ENCODE data around the gene ADAMTSL3. TPM values are rescaled to one million over a fixed set of nuclear protein-coding genes. Genes with fewer than 3 reads are reported as not detected.

Gene ADAMTSL3
- total and polyA plus RNA-seq, 11 donors: 1.3 to 13.2 (median 7.3) TPM

DNA sequence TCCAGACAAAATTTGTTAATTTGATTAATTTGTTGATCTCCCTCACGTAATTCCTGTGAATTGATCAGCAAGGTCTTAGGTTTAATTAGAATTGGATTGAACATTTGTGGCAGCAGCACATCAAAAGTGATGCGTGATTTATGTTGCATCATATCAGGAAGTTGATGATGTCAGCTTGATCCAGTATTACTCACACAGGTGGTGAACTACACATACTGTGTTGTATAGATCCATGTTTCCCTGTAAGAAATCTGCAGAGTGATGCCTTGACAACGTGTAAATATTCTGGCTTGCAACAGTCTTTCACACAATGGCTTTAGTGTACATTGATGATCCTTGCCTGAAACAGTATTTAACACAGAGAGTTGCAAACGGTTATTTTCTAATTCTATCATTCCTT lies 200.4 kb downstream of the ADAMTSL3 start:
- ATAC-seq: no peak
- no peak for DNase-seq
- intact Hi-C loops (cut with DNase I): loop anchor here in 2 of 10 donors (5.0 to 10.0 kb wide), 2 partner anchors 107 to 120 kb away; no protein-coding TSS in a partner anchor
- 62 to 81% (median 77%) methylated on average over 4 of the region's 4 CpGs for WGBS, 4 donors
- Histone ChIP-seq H3K27me3 (no peaks in the 10 kb centered on the region), H3K9me3 (no peaks in the 10 kb centered on the region), H3K4me3 (no peak overlapping the region), H3K4me1 (peaks cover 0 to 36% (median 13%) of the 10 kb centered on the region in 12 donors), H3K36me3 (no peaks in the 10 kb centered on the region), H3K27ac (peak overlapping the region in 2 of 12 donors; percentile 5 to 55)
- TF ChIP-seq POLR2A (IDR thresholded peaks at IDR 0.05): no peak
- TF ChIP-seq, protein P1, sequence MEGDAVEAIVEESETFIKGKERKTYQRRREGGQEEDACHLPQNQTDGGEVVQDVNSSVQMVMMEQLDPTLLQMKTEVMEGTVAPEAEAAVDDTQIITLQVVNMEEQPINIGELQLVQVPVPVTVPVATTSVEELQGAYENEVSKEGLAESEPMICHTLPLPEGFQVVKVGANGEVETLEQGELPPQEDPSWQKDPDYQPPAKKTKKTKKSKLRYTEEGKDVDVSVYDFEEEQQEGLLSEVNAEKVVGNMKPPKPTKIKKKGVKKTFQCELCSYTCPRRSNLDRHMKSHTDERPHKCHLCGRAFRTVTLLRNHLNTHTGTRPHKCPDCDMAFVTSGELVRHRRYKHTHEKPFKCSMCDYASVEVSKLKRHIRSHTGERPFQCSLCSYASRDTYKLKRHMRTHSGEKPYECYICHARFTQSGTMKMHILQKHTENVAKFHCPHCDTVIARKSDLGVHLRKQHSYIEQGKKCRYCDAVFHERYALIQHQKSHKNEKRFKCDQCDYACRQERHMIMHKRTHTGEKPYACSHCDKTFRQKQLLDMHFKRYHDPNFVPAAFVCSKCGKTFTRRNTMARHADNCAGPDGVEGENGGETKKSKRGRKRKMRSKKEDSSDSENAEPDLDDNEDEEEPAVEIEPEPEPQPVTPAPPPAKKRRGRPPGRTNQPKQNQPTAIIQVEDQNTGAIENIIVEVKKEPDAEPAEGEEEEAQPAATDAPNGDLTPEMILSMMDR (IDR thresholded peaks at IDR 0.05): no peak

DNA sequence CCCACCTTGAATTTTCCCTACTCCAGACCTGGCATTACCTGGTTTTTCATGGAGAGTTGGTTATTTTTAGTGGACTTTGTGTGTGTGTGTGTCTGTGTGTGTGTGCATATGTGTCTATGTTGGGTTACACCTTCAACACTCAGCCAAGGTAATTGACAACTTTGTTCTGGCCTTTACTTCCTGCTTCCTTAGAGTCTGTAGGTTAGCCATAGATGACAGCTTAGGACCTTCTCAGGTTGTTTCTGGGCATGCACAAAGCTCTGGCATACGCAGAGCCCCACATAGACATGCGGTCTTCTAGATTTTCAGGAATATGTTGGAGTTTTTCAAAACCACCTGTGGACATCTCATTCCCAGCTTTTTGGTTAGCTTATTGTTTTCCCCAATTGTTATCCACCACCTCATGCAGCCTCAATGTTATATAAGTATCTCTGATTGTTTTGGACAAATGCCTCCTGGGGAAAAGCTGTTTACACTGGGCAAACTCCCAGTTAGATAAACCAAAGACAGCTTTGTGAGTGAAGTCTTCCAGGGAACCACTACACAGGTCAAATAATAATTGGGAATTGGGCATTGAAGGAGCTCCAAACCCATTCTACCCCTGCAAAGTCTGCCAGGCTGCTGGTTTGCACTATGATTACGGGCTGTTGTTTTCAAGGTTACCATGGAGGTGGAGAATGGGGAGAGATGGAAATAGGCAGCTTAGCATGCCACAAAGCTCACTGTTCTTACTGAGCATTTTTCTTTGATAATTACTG lies 201.2 kb downstream of the ADAMTSL3 start:
- Histone ChIP-seq H3K27me3 (no peaks in the 10 kb centered on the region), H3K4me3 (no peak overlapping the region), H3K4me1 (peaks cover 0 to 29% (median 6%) of the 10 kb centered on the region in 12 donors), H3K36me3 (peaks cover 0 to 1% (median 0%) of the 10 kb centered on the region in 9 donors), H3K9me3 (no peaks in the 10 kb centered on the region), H3K27ac (peak overlapping the region in 10 of 12 donors; percentile 3 to 63 (median 26))
- ATAC-seq: peak; percentile 94 to 98 (median 96)
- TF ChIP-seq POLR2A (IDR thresholded peaks at IDR 0.05): no peak
- TF ChIP-seq, protein P1 (IDR thresholded peaks at IDR 0.05): no peak
- intact Hi-C loops (cut with DNase I): loop anchor here in 2 of 10 donors (5.0 to 10.0 kb wide), 2 partner anchors 108 to 120 kb away; no protein-coding TSS in a partner anchor
- peak in 2 of 5 donors; percentile 33 to 61 for DNase-seq
- WGBS, 4 donors: 69 to 80% (median 76%) methylated on average over 3 of the region's 3 CpGs

DNA sequence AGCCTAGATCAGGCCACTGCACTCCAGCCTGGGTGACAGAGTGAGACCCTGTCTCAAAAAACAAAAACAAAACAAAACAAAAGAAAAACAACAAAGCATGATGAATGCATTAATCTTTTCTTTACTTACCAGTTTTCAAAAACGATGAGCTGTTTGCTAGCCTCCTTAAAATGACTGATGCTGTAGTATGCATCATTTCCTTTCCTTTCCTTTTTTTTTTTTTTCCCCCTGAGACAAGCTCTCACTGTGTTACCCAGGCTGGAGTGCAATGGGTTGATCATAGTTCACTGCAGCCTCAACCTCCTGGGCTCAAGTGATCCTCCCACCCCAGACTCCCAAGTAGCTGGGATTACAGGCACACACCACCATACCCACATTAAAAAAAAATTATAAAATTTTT lies 202.0 kb downstream of the ADAMTSL3 start:
- intact Hi-C loops (cut with DNase I): loop anchor here in 1 of 10 donors (10.0 kb wide), 1 partner anchor 119 kb away; no protein-coding TSS in a partner anchor
- WGBS, 4 donors: 46 to 55% (median 54%) methylated on average over 1 of the region's 1 CpG
- H3K36me3 ChIP-seq: peaks cover 0 to 8% (median 0%) of the 10 kb centered on the region in 9 donors
- peaks cover 0 to 7% (median 0%) of the 10 kb centered on the region in 12 donors for H3K9me3 ChIP-seq
- H3K4me3 ChIP-seq: no peak overlapping the region
- no peak for DNase-seq
- no peak for ATAC-seq
- no peaks in the 10 kb centered on the region for H3K27me3 ChIP-seq
- TF ChIP-seq, protein P1 (IDR thresholded peaks at IDR 0.05): no peak
- no peak for TF ChIP-seq POLR2A (IDR thresholded peaks at IDR 0.05)
- peak overlapping the region in 9 of 12 donors; percentile 5 to 63 (median 29) for H3K27ac ChIP-seq
- H3K4me1 ChIP-seq: peaks cover 0 to 22% (median 6%) of the 10 kb centered on the region in 12 donors

DNA sequence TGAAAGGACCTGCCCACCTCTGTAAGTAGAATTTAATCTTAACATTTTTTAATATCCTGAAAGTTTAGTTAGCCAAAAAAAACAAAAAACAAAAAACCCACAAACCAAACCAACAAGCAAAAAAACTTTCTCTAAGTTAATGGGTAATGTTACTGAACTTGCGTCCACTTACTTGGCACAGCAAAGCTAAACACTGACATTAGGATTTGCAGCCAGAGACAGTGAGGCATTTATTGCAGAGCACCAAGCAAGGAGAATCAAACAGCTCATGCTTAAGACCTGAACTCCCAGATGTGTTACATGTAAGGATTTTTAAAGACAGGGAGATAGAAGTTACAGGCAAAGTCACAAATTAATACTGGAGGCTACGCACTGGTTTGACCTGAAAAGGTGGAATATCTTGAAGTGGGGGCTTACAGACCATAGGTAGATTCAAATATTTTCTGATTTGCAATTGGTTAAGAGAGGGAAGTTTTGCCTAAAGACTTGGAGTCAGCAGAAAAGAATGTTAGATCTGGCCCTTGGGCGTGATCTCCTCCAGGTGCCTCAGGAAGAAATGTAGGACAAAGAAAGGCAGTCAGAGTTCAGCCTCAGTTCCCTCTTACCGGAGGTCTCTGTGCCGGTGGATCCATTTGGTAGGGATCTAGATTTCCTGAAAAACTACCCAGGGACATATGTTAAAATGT lies 205.0 kb downstream of the ADAMTSL3 start:
- DNase-seq: no peak
- TF ChIP-seq, protein P1 (IDR thresholded peaks at IDR 0.05): no peak
- TF ChIP-seq POLR2A (IDR thresholded peaks at IDR 0.05): no peak
- intact Hi-C loops (cut with DNase I): loop anchor here in 1 of 10 donors (10.0 kb wide), 1 partner anchor 116 kb away; no protein-coding TSS in a partner anchor
- Histone ChIP-seq H3K27me3 (no peaks in the 10 kb centered on the region), H3K4me3 (no peak overlapping the region), H3K27ac (peak overlapping the region in 1 of 12 donors; percentile 66), H3K9me3 (peaks cover 0 to 7% (median 0%) of the 10 kb centered on the region in 12 donors), H3K36me3 (peaks cover 0 to 12% (median 0%) of the 10 kb centered on the region in 9 donors), H3K4me1 (peaks cover 0 to 20% (median 6%) of the 10 kb centered on the region in 12 donors)
- 87 to 92% (median 90%) methylated on average over 5 of the region's 5 CpGs for WGBS, 4 donors
- no peak for ATAC-seq

Measured in heart left ventricle (tissue), 16 donors.